ENCODE results near the gene TMEM205.
A peak's percentile ranks its signal among the peaks of the same experiment; 100 is the strongest.
"Not testable (repeated sequence)": the region's sequence is repeated elsewhere in the genome, so short reads cannot be mapped to it uniquely, and the experiment has no call there.

Gene TMEM205

DNA sequence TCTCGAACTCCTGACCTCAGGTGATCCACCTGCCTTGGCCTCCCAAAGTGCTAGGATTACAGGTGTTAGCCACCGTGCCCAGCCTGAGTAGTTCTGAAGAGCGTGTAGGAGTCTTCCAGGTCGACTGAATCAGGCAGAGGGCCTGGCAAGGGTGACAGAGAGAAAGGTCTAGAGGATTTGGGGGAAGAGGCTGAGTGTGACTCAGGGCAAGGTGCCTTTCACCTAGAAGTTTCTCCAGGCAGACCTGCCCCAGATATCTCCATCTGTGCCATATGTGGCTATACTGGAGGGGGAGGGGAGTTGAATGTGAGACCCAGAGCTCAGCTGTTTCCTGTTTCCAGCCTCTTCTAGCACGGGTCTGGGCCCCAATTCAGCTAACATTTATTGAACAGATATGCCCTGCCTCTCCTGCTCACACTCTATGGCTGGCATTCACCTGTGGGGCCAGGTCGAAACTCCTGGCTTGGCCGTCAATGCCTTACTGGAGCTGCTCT, 1.5 kb upstream of the TMEM205 start:
- no peaks in the 10 kb centered on the region for H3K36me3 ChIP-seq (ENCODE audit: insufficient read depth, low read length)
- peaks cover 6% of the 10 kb centered on the region; the same call in 1 of the 2 replicates for H3K79me2 ChIP-seq (ENCODE audit: insufficient read depth, low read length)
- H3K9ac ChIP-seq (ENCODE audit: low read depth, low read length, poor library complexity, severe bottlenecking), result no peak overlapping the region
- no peaks in the 10 kb centered on the region for H3K9me3 ChIP-seq (ENCODE audit: insufficient read depth, low read depth, low read length)
- H3K4me1 ChIP-seq (ENCODE audit: insufficient read depth, low read length, poor library complexity, severe bottlenecking), result peaks cover 28% of the 10 kb centered on the region
- no peaks in the 10 kb centered on the region for H3K27me3 ChIP-seq (ENCODE audit: insufficient read depth, low read length, poor library complexity, severe bottlenecking)
- H3K4me2 ChIP-seq (ENCODE audit: low read depth, low read length, poor library complexity, severe bottlenecking), result peak overlapping the region; percentile 97
- H3K9me2 ChIP-seq (replicated peaks; ENCODE audit: low read depth, low read length), result no peaks in the 10 kb centered on the region
- H3K4me3 ChIP-seq (ENCODE audit: low read length, poor library complexity, severe bottlenecking), result peak overlapping the region; percentile 13
- H2AFZ ChIP-seq (ENCODE audit: low read length), result no peak overlapping the region
- peaks cover 5% of the 10 kb centered on the region for H3F3A ChIP-seq (ENCODE audit: low read depth)
- no peak for TF ChIP-seq EZH2phosphoT487 (IDR thresholded peaks at IDR 0.05; ENCODE audit: borderline replicate concordance)
- TF ChIP-seq, protein P1, sequence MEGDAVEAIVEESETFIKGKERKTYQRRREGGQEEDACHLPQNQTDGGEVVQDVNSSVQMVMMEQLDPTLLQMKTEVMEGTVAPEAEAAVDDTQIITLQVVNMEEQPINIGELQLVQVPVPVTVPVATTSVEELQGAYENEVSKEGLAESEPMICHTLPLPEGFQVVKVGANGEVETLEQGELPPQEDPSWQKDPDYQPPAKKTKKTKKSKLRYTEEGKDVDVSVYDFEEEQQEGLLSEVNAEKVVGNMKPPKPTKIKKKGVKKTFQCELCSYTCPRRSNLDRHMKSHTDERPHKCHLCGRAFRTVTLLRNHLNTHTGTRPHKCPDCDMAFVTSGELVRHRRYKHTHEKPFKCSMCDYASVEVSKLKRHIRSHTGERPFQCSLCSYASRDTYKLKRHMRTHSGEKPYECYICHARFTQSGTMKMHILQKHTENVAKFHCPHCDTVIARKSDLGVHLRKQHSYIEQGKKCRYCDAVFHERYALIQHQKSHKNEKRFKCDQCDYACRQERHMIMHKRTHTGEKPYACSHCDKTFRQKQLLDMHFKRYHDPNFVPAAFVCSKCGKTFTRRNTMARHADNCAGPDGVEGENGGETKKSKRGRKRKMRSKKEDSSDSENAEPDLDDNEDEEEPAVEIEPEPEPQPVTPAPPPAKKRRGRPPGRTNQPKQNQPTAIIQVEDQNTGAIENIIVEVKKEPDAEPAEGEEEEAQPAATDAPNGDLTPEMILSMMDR (conservative IDR thresholded peaks at IDR 0.05; ENCODE audit: low read length), result no peak
- no peaks in the 10 kb centered on the region for H4K20me1 ChIP-seq (ENCODE audit: insufficient read depth, low read length, poor library complexity, severe bottlenecking)

DNA sequence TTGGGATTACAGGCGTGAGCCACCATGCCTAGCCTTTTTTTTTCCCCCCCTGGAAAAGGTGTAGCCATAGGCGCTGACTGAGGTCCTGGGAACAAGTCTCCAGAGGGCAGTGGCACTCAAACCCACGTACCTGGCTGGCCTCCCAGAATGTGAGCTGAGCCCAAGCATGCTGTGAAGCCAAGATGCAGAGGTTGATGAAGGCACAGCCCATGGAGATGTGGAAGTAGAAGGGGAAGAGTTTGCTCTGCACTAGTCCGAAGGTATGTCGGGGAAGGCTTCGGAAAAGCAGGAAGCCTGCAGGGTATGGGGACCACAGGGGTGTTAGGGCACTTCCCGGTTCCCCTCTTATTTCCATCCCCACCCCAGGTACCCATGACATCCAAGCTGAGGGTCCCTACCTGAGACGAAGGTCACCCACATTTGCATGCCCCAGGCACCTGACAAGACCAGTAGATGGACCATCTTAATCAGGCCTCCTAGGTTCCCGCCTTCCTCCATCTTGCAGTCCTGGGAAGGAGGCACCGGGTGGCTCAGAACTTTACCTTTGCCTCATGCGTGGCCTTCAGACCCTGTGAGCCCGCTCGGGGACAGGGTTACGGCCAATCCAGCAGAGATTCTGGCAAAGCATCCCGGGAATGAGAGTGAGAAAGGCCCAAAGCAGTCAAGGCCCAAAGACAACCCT, 805 bp downstream of the TMEM205 start:
- Histone ChIP-seq H3K4me1 (ENCODE audit: insufficient read depth, low read length, poor library complexity, severe bottlenecking) (peaks cover 28% of the 10 kb centered on the region), H3K9me3 (ENCODE audit: insufficient read depth, low read depth, low read length) (no peaks in the 10 kb centered on the region), H3K79me2 (ENCODE audit: insufficient read depth, low read length) (peaks cover 6% of the 10 kb centered on the region; the same call in 1 of the 2 replicates), H3F3A (ENCODE audit: low read depth) (peaks cover 8% of the 10 kb centered on the region), H3K4me3 (ENCODE audit: low read length, poor library complexity, severe bottlenecking) (peak overlapping the region; percentile 96), H2AFZ (ENCODE audit: low read length) (no peak overlapping the region), H3K9ac (ENCODE audit: low read depth, low read length, poor library complexity, severe bottlenecking) (peak overlapping the region; percentile 82), H4K20me1 (ENCODE audit: insufficient read depth, low read length, poor library complexity, severe bottlenecking) (no peaks in the 10 kb centered on the region), H3K4me2 (ENCODE audit: low read depth, low read length, poor library complexity, severe bottlenecking) (peak overlapping the region; percentile 99), H3K9me2 (replicated peaks; ENCODE audit: low read depth, low read length) (no peaks in the 10 kb centered on the region), H3K27me3 (ENCODE audit: insufficient read depth, low read length, poor library complexity, severe bottlenecking) (no peaks in the 10 kb centered on the region), H3K36me3 (ENCODE audit: insufficient read depth, low read length) (no peaks in the 10 kb centered on the region)
- TF ChIP-seq, protein P1 (conservative IDR thresholded peaks at IDR 0.05; ENCODE audit: low read length), result no peak
- no peak for TF ChIP-seq EZH2phosphoT487 (IDR thresholded peaks at IDR 0.05; ENCODE audit: borderline replicate concordance)

DNA sequence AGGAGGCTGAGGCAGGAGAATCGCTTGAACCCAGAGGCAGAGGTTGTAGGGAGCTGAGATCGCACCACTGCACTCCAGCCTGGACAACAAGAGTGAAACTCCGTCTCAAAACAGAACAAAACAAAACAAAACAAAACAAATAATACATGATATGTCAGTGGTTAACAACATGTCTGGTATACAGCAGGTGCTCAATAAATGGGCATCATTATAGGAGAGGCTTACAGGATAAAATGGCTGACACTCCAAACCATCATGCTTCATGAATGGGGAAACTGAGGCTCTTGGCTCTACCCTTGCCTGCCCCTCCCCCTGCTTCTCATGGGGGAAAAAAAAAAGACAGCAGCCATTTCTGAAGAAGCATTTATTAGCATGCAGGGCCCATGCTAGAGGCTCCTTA, 3.6 kb downstream of the TMEM205 start:
- no peak overlapping the region for H2AFZ ChIP-seq (ENCODE audit: low read length)
- no peaks in the 10 kb centered on the region for H4K20me1 ChIP-seq (ENCODE audit: insufficient read depth, low read length, poor library complexity, severe bottlenecking)
- peaks cover 8% of the 10 kb centered on the region for H3F3A ChIP-seq (ENCODE audit: low read depth)
- TF ChIP-seq, protein P1 (conservative IDR thresholded peaks at IDR 0.05; ENCODE audit: low read length), result no peak
- TF ChIP-seq EZH2phosphoT487 (IDR thresholded peaks at IDR 0.05; ENCODE audit: borderline replicate concordance), result no peak
- H3K36me3 ChIP-seq (ENCODE audit: insufficient read depth, low read length), result no peaks in the 10 kb centered on the region
- H3K9me2 ChIP-seq (replicated peaks; ENCODE audit: low read depth, low read length), result no peaks in the 10 kb centered on the region
- no peak overlapping the region for H3K4me3 ChIP-seq (ENCODE audit: low read length, poor library complexity, severe bottlenecking)
- peaks cover 47% of the 10 kb centered on the region for H3K4me1 ChIP-seq (ENCODE audit: insufficient read depth, low read length, poor library complexity, severe bottlenecking)
- no peaks in the 10 kb centered on the region for H3K9me3 ChIP-seq (ENCODE audit: insufficient read depth, low read depth, low read length)
- H3K27me3 ChIP-seq (ENCODE audit: insufficient read depth, low read length, poor library complexity, severe bottlenecking), result no peaks in the 10 kb centered on the region
- no peak overlapping the region for H3K4me2 ChIP-seq (ENCODE audit: low read depth, low read length, poor library complexity, severe bottlenecking)
- no peak overlapping the region for H3K9ac ChIP-seq (ENCODE audit: low read depth, low read length, poor library complexity, severe bottlenecking)
- H3K79me2 ChIP-seq (ENCODE audit: insufficient read depth, low read length), result peaks cover 18% of the 10 kb centered on the region; the same call in 1 of the 2 replicates

DNA sequence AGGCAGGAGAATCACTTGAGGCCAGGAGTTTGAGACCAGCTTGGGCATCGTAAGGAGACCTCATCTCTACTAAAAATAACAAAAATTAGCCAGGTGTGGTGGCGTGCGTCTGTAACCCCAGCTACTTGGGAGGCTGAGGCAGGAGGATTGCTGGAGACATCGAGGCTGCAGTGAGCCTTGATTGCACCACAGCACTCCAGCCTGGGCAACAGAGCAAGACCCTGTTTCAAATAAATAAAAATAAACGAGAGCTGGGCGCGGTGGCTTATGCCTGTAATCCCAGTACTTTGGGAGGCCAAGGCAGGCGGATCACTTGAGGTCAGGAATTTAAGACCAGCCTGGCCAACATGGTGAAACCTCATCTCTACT, 6.0 kb downstream of the TMEM205 start:
- peak overlapping the region; percentile 83 for H3K4me2 ChIP-seq (ENCODE audit: low read depth, low read length, poor library complexity, severe bottlenecking)
- H3K9ac ChIP-seq (ENCODE audit: low read depth, low read length, poor library complexity, severe bottlenecking), result peak overlapping the region; percentile 91
- peaks cover 37% of the 10 kb centered on the region for H3K4me1 ChIP-seq (ENCODE audit: insufficient read depth, low read length, poor library complexity, severe bottlenecking)

More for the DNA sequence above, 6.0 kb downstream of the TMEM205 start:
- H3K36me3 ChIP-seq (ENCODE audit: insufficient read depth, low read length); H3K27me3 ChIP-seq (ENCODE audit: insufficient read depth, low read length, poor library complexity, severe bottlenecking); H4K20me1 ChIP-seq (ENCODE audit: insufficient read depth, low read length, poor library complexity, severe bottlenecking); H3K9me3 ChIP-seq (ENCODE audit: insufficient read depth, low read depth, low read length); H3F3A ChIP-seq (ENCODE audit: low read depth); H3K9me2 ChIP-seq (replicated peaks; ENCODE audit: low read depth, low read length): not testable (repeated sequence)
- H2AFZ ChIP-seq (ENCODE audit: low read length), result peak overlapping the region; percentile 92
- peak overlapping the region; percentile 82 for H3K4me3 ChIP-seq (ENCODE audit: low read length, poor library complexity, severe bottlenecking)
- peaks cover 12% of the 10 kb centered on the region; the same call in 1 of the 2 replicates for H3K79me2 ChIP-seq (ENCODE audit: insufficient read depth, low read length)
